Measurements from ENCODE around the gene ANKLE1.

ANKLE1 gene

GRCh38 chr19:17306285-17306714 is 24.6 kb downstream of the ANKLE1 start:
- POLR2A ChIA-PET: interaction anchor here (0.7 to 2.8 kb wide), 6 partner anchors 11 to 182 kb away, joined by 3 to 22 read pairs (median 8); partner anchors contain the start of genes ANO8, BABAM1 and USE1
- H3K4me1 ChIP-seq (ENCODE audit: control insufficient read depth, insufficient read depth, low read length): peaks cover 3% of the 10 kb centered on the region

GRCh38 chr19:17307876-17308377 is 26.2 kb downstream of the ANKLE1 start:
- H3K4me3 ChIP-seq (ENCODE audit: low read depth, low read length): no peak overlapping the region
- TF ChIP-seq ZNF791 (tag by site-specific recombination; IDR thresholded peaks at IDR 0.05): no peak
- no peak for TF ChIP-seq ZNF140 (tag by site-specific recombination; IDR thresholded peaks at IDR 0.05)
- TF ChIP-seq BCL11A (tag by site-specific recombination; IDR thresholded peaks at IDR 0.05; ENCODE audit: low read depth): 0 out of 2 replicates have a peak, but pooled peaks have one; percentile 14
- 0 out of 2 replicates have a peak, but pooled peaks have one; percentile 16 for TF ChIP-seq HIC1 (tag by site-specific recombination; IDR thresholded peaks at IDR 0.05)
- TF ChIP-seq ZNF16 (tag by site-specific recombination; IDR thresholded peaks at IDR 0.05; ENCODE audit: low read depth): peak; percentile 75
- peak; percentile 87 for TF ChIP-seq SCRT1 (tag by site-specific recombination; IDR thresholded peaks at IDR 0.05; ENCODE audit: borderline replicate concordance)
- TF ChIP-seq ZBTB17 (tag by site-specific recombination; IDR thresholded peaks at IDR 0.05): no peak
- peak; percentile 69 for TF ChIP-seq WT1 (tag by site-specific recombination; IDR thresholded peaks at IDR 0.05)
- TF ChIP-seq ZNF701 (tag by site-specific recombination; IDR thresholded peaks at IDR 0.05): no peak
- no peak for TF ChIP-seq ZNF394 (tag by site-specific recombination; IDR thresholded peaks at IDR 0.05; ENCODE audit: borderline replicate concordance)
- TF ChIP-seq GLI2 (tag by site-specific recombination; IDR thresholded peaks at IDR 0.05; ENCODE audit: borderline replicate concordance, low read depth): no peak
- TF ChIP-seq ZNF114 (tag by site-specific recombination; IDR thresholded peaks at IDR 0.05): no peak
- peaks cover 0 to 17% of the 10 kb centered on the region in 2 experiments; a peak in 1 of 3 replicates for H3K36me3 ChIP-seq (ENCODE audit: control insufficient read depth in 2 of 2, insufficient read depth in 1 of 2, low read length in 2 of 2)
- no peaks in the 10 kb centered on the region for H3K9me3 ChIP-seq (ENCODE audit: control insufficient read depth, insufficient read depth, low read depth, low read length)
- POLR2A ChIA-PET: interaction anchor here (0.6 to 2.9 kb wide), 3 partner anchors 20 to 112 kb away, joined by 3 to 64 read pairs (median 8); partner anchors contain the start of genes ANO8 and GTPBP3
- H3K27ac ChIP-seq (ENCODE audit: extremely low read depth, low read depth, low read length): no peak overlapping the region
- peaks cover 3% of the 10 kb centered on the region for H3K4me1 ChIP-seq (ENCODE audit: control insufficient read depth, insufficient read depth, low read length)
- CTCF ChIA-PET: interaction anchor here (0.6 to 1.3 kb wide), 5 partner anchors 13 to 1051 kb away, joined by 3 to 5 read pairs (median 4); no protein-coding TSS in a partner anchor

More at GRCh38 chr19:17306285-17306714, 24.6 kb downstream of the ANKLE1 start:
- TF ChIP-seq BCL11A (tag by site-specific recombination; IDR thresholded peaks at IDR 0.05; ENCODE audit: low read depth) (0 out of 2 replicates have a peak, but pooled peaks have one; percentile 10), ZNF394 (tag by site-specific recombination; IDR thresholded peaks at IDR 0.05; ENCODE audit: borderline replicate concordance) (no peak), TCF7L2 (IDR thresholded peaks at IDR 0.05; ENCODE audit: borderline replicate concordance, low read depth, low read length) (0 out of 2 replicates have a peak, but pooled peaks have one; percentile 49), ZNF10 (tag by site-specific recombination; IDR thresholded peaks at IDR 0.05) (peak; percentile 57), ZNF398 (tag by site-specific recombination; IDR thresholded peaks at IDR 0.05) (no peak), ZBTB20 (tag by site-specific recombination; IDR thresholded peaks at IDR 0.05) (peak; percentile 39; the same call in 1 of the 2 replicates), ZNF704 (tag by site-specific recombination; IDR thresholded peaks at IDR 0.05) (peak; percentile 90; the same call in 1 of the 2 replicates), ZNF23 (tag by site-specific recombination; IDR thresholded peaks at IDR 0.05; ENCODE audit: borderline replicate concordance) (no peak), ZNF670 (tag by site-specific recombination; IDR thresholded peaks at IDR 0.05; ENCODE audit: low read depth) (no peak), ZNF202 (tag by site-specific recombination; IDR thresholded peaks at IDR 0.05; ENCODE audit: borderline replicate concordance) (no peak)
- CTCF ChIA-PET: interaction anchor here (0.7 to 1.3 kb wide), 5 partner anchors 15 to 101 kb away, joined by 3 to 6 read pairs (median 4); no protein-coding TSS in a partner anchor
- H3K36me3 ChIP-seq (ENCODE audit: control insufficient read depth in 2 of 2, insufficient read depth in 1 of 2, low read length in 2 of 2): peaks cover 0 to 5% of the 10 kb centered on the region in 2 experiments; a peak in 1 of 3 replicates
- H3K27ac ChIP-seq (ENCODE audit: extremely low read depth, low read depth, low read length): peak overlapping the region; percentile 76; the same call in 1 of the 2 replicates
- H3K4me3 ChIP-seq (ENCODE audit: low read depth, low read length): peak overlapping the region; percentile 83
- H3K9me3 ChIP-seq (ENCODE audit: control insufficient read depth, insufficient read depth, low read depth, low read length): no peaks in the 10 kb centered on the region

All from HEK293 (cell line).